HL-60 (cell line): ENCODE measurements around the gene VTA1.

Source experiments
- CTCF ChIP-seq: IDR thresholded peaks from one replicate; pipeline ENCODE4 v1.5.1; 2011; ENCODE audit warnings: low read length, control low read depth, inconsistent platforms; ENCODE audit not compliant: insufficient read depth
- POLR2AphosphoS5 ChIP-seq: IDR thresholded peaks from 2 replicates; pipeline ENCODE4 v1.6.1; 2012; ENCODE audit warnings: low read depth
- TF ChIP-seq, protein P1 (sequence below): IDR thresholded peaks from 2 replicates; pipeline ENCODE4 v1.6.1; 2012; ENCODE audit warnings: low read depth; ENCODE audit not compliant: insufficient replicate concordance

DNA sequence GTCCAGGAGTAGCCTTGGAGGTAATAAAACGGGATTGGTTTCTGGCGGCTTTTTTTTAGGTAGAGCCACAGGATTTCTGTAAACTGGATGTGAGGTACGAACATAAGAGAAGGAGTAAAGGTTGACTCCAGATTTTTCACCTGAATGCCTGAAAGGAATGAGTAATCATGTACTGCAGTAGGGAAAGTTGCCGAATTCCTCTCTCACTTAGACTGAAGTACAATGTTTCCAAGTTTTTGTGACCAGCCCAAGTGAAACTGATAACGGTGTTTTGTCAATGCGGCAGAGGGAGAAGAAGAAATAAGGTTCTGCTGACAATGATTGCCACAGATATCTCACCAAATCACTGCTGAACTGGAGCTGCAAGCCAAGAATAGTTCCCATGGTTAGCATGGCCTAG is 75.0 kb downstream of the VTA1 start:
- TF ChIP-seq CTCF (no peak), POLR2AphosphoS5 (no peak)
- TF ChIP-seq, protein P1, sequence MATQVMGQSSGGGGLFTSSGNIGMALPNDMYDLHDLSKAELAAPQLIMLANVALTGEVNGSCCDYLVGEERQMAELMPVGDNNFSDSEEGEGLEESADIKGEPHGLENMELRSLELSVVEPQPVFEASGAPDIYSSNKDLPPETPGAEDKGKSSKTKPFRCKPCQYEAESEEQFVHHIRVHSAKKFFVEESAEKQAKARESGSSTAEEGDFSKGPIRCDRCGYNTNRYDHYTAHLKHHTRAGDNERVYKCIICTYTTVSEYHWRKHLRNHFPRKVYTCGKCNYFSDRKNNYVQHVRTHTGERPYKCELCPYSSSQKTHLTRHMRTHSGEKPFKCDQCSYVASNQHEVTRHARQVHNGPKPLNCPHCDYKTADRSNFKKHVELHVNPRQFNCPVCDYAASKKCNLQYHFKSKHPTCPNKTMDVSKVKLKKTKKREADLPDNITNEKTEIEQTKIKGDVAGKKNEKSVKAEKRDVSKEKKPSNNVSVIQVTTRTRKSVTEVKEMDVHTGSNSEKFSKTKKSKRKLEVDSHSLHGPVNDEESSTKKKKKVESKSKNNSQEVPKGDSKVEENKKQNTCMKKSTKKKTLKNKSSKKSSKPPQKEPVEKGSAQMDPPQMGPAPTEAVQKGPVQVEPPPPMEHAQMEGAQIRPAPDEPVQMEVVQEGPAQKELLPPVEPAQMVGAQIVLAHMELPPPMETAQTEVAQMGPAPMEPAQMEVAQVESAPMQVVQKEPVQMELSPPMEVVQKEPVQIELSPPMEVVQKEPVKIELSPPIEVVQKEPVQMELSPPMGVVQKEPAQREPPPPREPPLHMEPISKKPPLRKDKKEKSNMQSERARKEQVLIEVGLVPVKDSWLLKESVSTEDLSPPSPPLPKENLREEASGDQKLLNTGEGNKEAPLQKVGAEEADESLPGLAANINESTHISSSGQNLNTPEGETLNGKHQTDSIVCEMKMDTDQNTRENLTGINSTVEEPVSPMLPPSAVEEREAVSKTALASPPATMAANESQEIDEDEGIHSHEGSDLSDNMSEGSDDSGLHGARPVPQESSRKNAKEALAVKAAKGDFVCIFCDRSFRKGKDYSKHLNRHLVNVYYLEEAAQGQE: no peak
